K562 (cell line): ENCODE results near the gene NMNAT2. TPM values are rescaled to one million over a fixed set of nuclear protein-coding genes. Genes with fewer than 3 reads are reported as not detected.

Experiments
- ATAC-seq: fragments of 200-7000 bp; cut with Tn5 transposase; 3 replicates; pipeline ENCODE4 v1.9.1; 2020; ENCODE audit warnings: moderate library complexity
- BruUV-seq: library from RNA; stranded (reverse); fragments of 400-500 nt; replicated peaks from 2 replicates; lab custom pipeline; 2021; lab: Mats Ljungman, UMichigan
- CTCF ChIA-PET: fragments of 300-600 bp; formaldehyde crosslinking; extraction: SDS; loops from one replicate; lab custom pipeline; 2021; ENCODE audit warnings: low intra/inter-chr PET ratio; lab: Yijun Ruan, JAX
- POLR2A ChIA-PET: fragments of 300-600, 350-650 bp; sonication (Branson Sonifier 250); formaldehyde crosslinking; extraction: SDS; loops from one replicate; lab custom pipeline; 2021; ENCODE audit warnings: antibody characterized with exemption, inconsistent platforms; lab: Yijun Ruan, JAX
- DNase-seq, 4 experiments: peaks; one replicate each; pipeline versions ENCODE4 v3.0.0 to v3.0.0-alpha.2; 2011 to 2018; ENCODE audit warnings: low spot score in 3 of 4, mixed read lengths in 3 of 4; ENCODE audit errors: extremely low read depth in 1 of 4
- FAIRE-seq: peaks from 2 replicates; lab custom pipeline; 2011; peaks lifted over from hg19 to GRCh38; lab: Jason Lieb, UNC
- H2AFZ ChIP-seq: 2 replicates; pipeline ENCODE4 v1.6.0; 2011; ENCODE audit warnings: low read depth, low read length, control low read depth, inconsistent platforms
- H3K27ac ChIP-seq: fragments of 200-600 bp; 3 replicates; pipeline ENCODE4 v1.8.0; 2011; ENCODE audit warnings: low read depth, mild to moderate bottlenecking, control low read depth, inconsistent platforms, low read length, moderate library complexity, mixed read lengths; ENCODE audit errors: extremely low read depth
- H3K27me3 ChIP-seq, 2 experiments: fragments of 300-600 bp in 1 of 2; 2 replicates in 1 of 2; 3 replicates in 1 of 2; pipeline versions ENCODE4 v1.6.0 to v1.8.0; 2011; ENCODE audit warnings: inconsistent platforms in 2 of 2, low read length in 2 of 2, mild to moderate bottlenecking in 1 of 2, mixed read lengths in 1 of 2, moderate library complexity in 1 of 2; ENCODE audit not compliant: control insufficient read depth in 2 of 2, insufficient read depth in 2 of 2
- H3K36me3 ChIP-seq: fragments of 300-600 bp; 3 replicates; pipeline ENCODE4 v1.8.0; 2011; ENCODE audit warnings: mild to moderate bottlenecking, low read length, inconsistent platforms; ENCODE audit not compliant: control insufficient read depth, insufficient read depth
- H3K4me1 ChIP-seq, 2 experiments: fragments of 200-600 bp in 1 of 2; replicated peaks in 1 of 2; 2 replicates in 1 of 2; 3 replicates in 1 of 2; pipeline versions ENCODE4 v1.5.1 to v1.8.0; 2011; ENCODE audit warnings: inconsistent platforms in 2 of 2, low read length in 2 of 2, mild to moderate bottlenecking in 1 of 2, mixed read lengths in 1 of 2, moderate library complexity in 1 of 2; ENCODE audit not compliant: control insufficient read depth in 2 of 2, insufficient read depth in 2 of 2
- H3K4me2 ChIP-seq: 2 replicates; pipeline ENCODE4 v1.6.1; 2011; ENCODE audit warnings: low read length, control low read depth, inconsistent platforms, mixed read lengths; ENCODE audit not compliant: insufficient read depth
- H3K4me3 ChIP-seq: fragments of 200-600 bp; sonication (generic), shearing (Covaris generic); 2 replicates; pipeline ENCODE4 v1.5.1; 2016; ENCODE audit warnings: control low read depth, inconsistent platforms
- H3K79me2 ChIP-seq: fragments of 200-600 bp; 3 replicates; pipeline ENCODE4 v1.8.0; 2011; ENCODE audit warnings: low read length, inconsistent platforms; ENCODE audit not compliant: control insufficient read depth, insufficient read depth
- H3K9ac ChIP-seq, 2 experiments: 2 replicates each; pipeline versions ENCODE4 v1.6.0 to v1.6.1; 2011; ENCODE audit warnings: low read depth in 2 of 2, low read length in 2 of 2, control low read depth in 1 of 2, inconsistent platforms in 1 of 2, mild to moderate bottlenecking in 1 of 2, mixed read lengths in 1 of 2; ENCODE audit not compliant: insufficient read depth in 1 of 2
- H3K9me1 ChIP-seq: one replicate; pipeline ENCODE4 v1.6.0; 2011; ENCODE audit warnings: inconsistent platforms, mild to moderate bottlenecking, low read length, moderate library complexity; ENCODE audit not compliant: control insufficient read depth, insufficient read depth
- H3K9me3 ChIP-seq: replicated peaks from 2 replicates; pipeline ENCODE4 v1.5.1; 2011; ENCODE audit warnings: low read depth, low read length, inconsistent platforms; ENCODE audit not compliant: control insufficient read depth, insufficient read depth
- H4K20me1 ChIP-seq: replicated peaks from 2 replicates; pipeline ENCODE4 v1.6.1; 2011; ENCODE audit warnings: low read length, inconsistent platforms, mixed read lengths; ENCODE audit not compliant: control insufficient read depth, insufficient read depth
- MAFF ChIP-seq: IDR thresholded peaks from 2 replicates; pipeline ENCODE4 v1.6.1; 2012; ENCODE audit warnings: low read length, improper control_type of control experiment
- SAP30 ChIP-seq: fragments of 200-600 bp; sonication (generic); IDR thresholded peaks from 2 replicates; pipeline ENCODE4 v1.6.1; 2012; ENCODE audit warnings: borderline replicate concordance, low read depth, mild to moderate bottlenecking, moderate library complexity, low read length, control low read depth, inconsistent platforms; ENCODE audit not compliant: insufficient read depth, poor library complexity, severe bottlenecking
- TRIM28 ChIP-seq: fragments of 450-650 bp; IDR thresholded peaks from 2 replicates; pipeline ENCODE4 v1.6.1; 2017
- XRCC4 ChIP-seq: IDR thresholded peaks from one replicate; pipeline ENCODE4 v1.6.1; 2011; ENCODE audit not compliant: insufficient read depth, insufficient read length; ENCODE audit errors: extremely low read depth
- ZNF224 ChIP-seq: sonication (generic); formaldehyde crosslinking; IDR thresholded peaks from 2 replicates; pipeline ENCODE4 v1.8.0; 2022; ENCODE audit warnings: mild to moderate bottlenecking, missing genetic modification reagents
- WGBS: fragments of 100-300 bp; shearing (Covaris generic); methylation state at CpG from one replicate; pipeline ENCODE4 v1.1.6; 2016; ENCODE audit warnings: low coverage, mixed read lengths; ENCODE audit not compliant: insufficient coverage; ENCODE audit errors: missing lambda C conversion rate; 5-methylcytosine and 5-hydroxymethylcytosine counted together
- in situ Hi-C: fragments of 300-500 bp; cut with MboI; formaldehyde crosslinking; loops from 4 replicates; pipeline ENCODE4 v1.15.0; 2018; ENCODE audit warnings: inconsistent platforms, mixed read lengths
- intact Hi-C: fragments of 100-400 bp; cut with micrococcal nuclease; formaldehyde crosslinking; loops from 2 replicates; pipeline ENCODE4 v1.14.2; 2022
- polyA plus RNA-seq, 8 experiments: library from polyadenylated mRNA; depleted of rRNA in 4 of 8; stranded (reverse) in 5 of 8; unstranded in 3 of 8; fragments of >200 nt; fragmentation: Nextera tagmentation in 2 of 8; fragmentation: Illumina TruSeq in 1 of 8; extraction: Ambion mirVana in 2 of 8; extraction: Trizol in 1 of 8; gene quantifications; 2 replicates each; pipeline versions ENCODE4 v1.2.1 to v1.2.3, GENCODE V29; 2011 to 2014; ENCODE audit warnings: inconsistent platforms in 1 of 8, missing spikeins in 1 of 8
- total RNA-seq, 7 experiments: library from RNA; depleted of rRNA in 6 of 7; stranded (reverse); fragments of >200 nt in 6 of 7; fragmentation: Illumina TruSeq in 2 of 7; extraction: Trizol in 2 of 7; gene quantifications; 2 replicates each; pipeline versions ENCODE4 v1.2.1 to v1.2.3, GENCODE V29; 2011 to 2021; ENCODE audit warnings: low replicate concordance in 1 of 7
- TF ChIP-seq, protein P1 (sequence below): fragments of 250-450 bp; sonication (Bioruptor Pico); IDR thresholded peaks from 2 replicates; pipeline ENCODE4 v1.8.0; 2021; ENCODE audit warnings: borderline replicate concordance, mild to moderate bottlenecking, moderate library complexity; ENCODE audit not compliant: poor library complexity, severe bottlenecking
- TF ChIP-seq, protein P2 (sequence below): fragments of 250-450 bp; sonication (Bioruptor Pico); IDR thresholded peaks from 2 replicates; pipeline ENCODE4 v1.4.0; 2020

NMNAT2 gene
- total and polyA plus RNA-seq, 9 of the 15 experiments (the other 6 are each of a cell fraction or from before 2014, with no cell fraction given): not detected

DNA sequence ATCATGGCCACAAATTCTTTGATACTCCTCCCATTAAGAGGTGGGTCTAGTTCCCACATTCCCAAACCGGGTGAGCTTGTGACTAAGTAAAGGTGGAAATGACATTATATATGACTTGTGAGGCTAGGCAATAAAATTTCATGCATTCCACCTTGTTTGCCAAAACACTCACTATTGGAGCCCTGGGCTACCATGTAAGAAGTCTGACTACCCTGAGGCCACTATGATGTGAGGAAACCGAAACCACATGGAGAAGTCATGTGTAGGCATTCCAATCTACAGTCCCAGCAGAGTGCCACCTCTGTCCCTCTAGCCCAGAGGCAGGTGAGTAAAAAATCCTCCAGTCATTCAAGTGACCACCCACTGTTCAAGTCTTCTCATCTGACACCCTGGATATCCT, 36.2 kb upstream of the NMNAT2 start:
- H2AFZ ChIP-seq: no peak overlapping the region; the same call in 1 of the 2 replicates
- H3K9ac ChIP-seq: no peak overlapping the region
- no peaks in the 10 kb centered on the region for H4K20me1 ChIP-seq
- no TSS peak for BruUV-seq
- WGBS: 4% methylated on average over 2 of the region's 2 CpGs
- intact Hi-C loops: no loop called here
- H3K9me1 ChIP-seq: no peaks in the 10 kb centered on the region
- no peaks in the 10 kb centered on the region for H3K4me1 ChIP-seq
- H3K4me2 ChIP-seq: no peak overlapping the region
- peaks cover 0 to 4% of the 10 kb centered on the region in 2 experiments; a peak in 1 of 5 replicates for H3K27me3 ChIP-seq
- DNase-seq: no peak
- TF ChIP-seq XRCC4 (no peak), ZNF224 (CRISPR knock-in tag) (no peak), TRIM28 (no peak), MAFF (no peak), SAP30 (no peak)
- TF ChIP-seq, protein P1, sequence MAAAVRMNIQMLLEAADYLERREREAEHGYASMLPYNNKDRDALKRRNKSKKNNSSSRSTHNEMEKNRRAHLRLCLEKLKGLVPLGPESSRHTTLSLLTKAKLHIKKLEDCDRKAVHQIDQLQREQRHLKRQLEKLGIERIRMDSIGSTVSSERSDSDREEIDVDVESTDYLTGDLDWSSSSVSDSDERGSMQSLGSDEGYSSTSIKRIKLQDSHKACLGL: no peak
- TF ChIP-seq, protein P2, sequence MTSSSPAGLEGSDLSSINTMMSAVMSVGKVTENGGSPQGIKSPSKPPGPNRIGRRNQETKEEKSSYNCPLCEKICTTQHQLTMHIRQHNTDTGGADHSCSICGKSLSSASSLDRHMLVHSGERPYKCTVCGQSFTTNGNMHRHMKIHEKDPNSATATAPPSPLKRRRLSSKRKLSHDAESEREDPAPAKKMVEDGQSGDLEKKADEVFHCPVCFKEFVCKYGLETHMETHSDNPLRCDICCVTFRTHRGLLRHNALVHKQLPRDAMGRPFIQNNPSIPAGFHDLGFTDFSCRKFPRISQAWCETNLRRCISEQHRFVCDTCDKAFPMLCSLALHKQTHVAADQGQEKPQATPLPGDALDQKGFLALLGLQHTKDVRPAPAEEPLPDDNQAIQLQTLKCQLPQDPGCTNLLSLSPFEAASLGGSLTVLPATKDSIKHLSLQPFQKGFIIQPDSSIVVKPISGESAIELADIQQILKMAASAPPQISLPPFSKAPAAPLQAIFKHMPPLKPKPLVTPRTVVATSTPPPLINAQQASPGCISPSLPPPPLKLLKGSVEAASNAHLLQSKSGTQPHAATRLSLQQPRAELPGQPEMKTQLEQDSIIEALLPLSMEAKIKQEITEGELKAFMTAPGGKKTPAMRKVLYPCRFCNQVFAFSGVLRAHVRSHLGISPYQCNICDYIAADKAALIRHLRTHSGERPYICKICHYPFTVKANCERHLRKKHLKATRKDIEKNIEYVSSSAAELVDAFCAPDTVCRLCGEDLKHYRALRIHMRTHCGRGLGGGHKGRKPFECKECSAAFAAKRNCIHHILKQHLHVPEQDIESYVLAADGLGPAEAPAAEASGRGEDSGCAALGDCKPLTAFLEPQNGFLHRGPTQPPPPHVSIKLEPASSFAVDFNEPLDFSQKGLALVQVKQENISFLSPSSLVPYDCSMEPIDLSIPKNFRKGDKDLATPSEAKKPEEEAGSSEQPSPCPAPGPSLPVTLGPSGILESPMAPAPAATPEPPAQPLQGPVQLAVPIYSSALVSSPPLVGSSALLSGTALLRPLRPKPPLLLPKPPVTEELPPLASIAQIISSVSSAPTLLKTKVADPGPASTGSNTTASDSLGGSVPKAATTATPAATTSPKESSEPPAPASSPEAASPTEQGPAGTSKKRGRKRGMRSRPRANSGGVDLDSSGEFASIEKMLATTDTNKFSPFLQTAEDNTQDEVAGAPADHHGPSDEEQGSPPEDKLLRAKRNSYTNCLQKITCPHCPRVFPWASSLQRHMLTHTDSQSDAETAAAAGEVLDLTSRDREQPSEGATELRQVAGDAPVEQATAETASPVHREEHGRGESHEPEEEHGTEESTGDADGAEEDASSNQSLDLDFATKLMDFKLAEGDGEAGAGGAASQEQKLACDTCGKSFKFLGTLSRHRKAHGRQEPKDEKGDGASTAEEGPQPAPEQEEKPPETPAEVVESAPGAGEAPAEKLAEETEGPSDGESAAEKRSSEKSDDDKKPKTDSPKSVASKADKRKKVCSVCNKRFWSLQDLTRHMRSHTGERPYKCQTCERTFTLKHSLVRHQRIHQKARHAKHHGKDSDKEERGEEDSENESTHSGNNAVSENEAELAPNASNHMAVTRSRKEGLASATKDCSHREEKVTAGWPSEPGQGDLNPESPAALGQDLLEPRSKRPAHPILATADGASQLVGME: no peak
- TF ChIP-seq, all 486 proteins: peak for 0
- in situ Hi-C loops: no loop called here
- ATAC-seq (no peak; the same call in none of the 3 replicates), FAIRE-seq (no peak)
- H3K4me3 ChIP-seq: no peak overlapping the region
- H3K79me2 ChIP-seq: no peaks in the 10 kb centered on the region
- ChIA-PET CTCF (no interaction called here), POLR2A (no interaction called here)
- no peaks in the 10 kb centered on the region for H3K36me3 ChIP-seq
- H3K27ac ChIP-seq: no peak overlapping the region
- no peaks in the 10 kb centered on the region for H3K9me3 ChIP-seq
